ENCODE results near the gene ASGR2. TPM values are rescaled to one million over a fixed set of nuclear protein-coding genes. Genes with fewer than 3 reads are reported as not detected.

ASGR2 gene
- total RNA-seq, 4 donors from 2014 or later = 3.4 to 11.8 (median 6.8) TPM

- DNase-seq (ENCODE audit: low spot score in 2 of 2) = no peak
- H3K4me1 ChIP-seq = no peaks in the 10 kb centered on the region
- no peak overlapping the region for H3K4me3 ChIP-seq
- no peaks in the 10 kb centered on the region for H3K36me3 ChIP-seq
- 80% methylated on average over 10 of the region's 10 CpGs for WGBS
- H3K27ac ChIP-seq = no peak overlapping the region
- TF ChIP-seq POLR2AphosphoS5 (IDR thresholded peaks at IDR 0.05) (no peak), POLR2A (IDR thresholded peaks at IDR 0.05) (no peak), EP300 (IDR thresholded peaks at IDR 0.05) (no peak)
- TF ChIP-seq, protein P1, sequence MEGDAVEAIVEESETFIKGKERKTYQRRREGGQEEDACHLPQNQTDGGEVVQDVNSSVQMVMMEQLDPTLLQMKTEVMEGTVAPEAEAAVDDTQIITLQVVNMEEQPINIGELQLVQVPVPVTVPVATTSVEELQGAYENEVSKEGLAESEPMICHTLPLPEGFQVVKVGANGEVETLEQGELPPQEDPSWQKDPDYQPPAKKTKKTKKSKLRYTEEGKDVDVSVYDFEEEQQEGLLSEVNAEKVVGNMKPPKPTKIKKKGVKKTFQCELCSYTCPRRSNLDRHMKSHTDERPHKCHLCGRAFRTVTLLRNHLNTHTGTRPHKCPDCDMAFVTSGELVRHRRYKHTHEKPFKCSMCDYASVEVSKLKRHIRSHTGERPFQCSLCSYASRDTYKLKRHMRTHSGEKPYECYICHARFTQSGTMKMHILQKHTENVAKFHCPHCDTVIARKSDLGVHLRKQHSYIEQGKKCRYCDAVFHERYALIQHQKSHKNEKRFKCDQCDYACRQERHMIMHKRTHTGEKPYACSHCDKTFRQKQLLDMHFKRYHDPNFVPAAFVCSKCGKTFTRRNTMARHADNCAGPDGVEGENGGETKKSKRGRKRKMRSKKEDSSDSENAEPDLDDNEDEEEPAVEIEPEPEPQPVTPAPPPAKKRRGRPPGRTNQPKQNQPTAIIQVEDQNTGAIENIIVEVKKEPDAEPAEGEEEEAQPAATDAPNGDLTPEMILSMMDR (IDR thresholded peaks at IDR 0.05) = no peak
- peaks cover 22% of the 10 kb centered on the region for H3K27me3 ChIP-seq
- H3K9me3 ChIP-seq = no peaks in the 10 kb centered on the region
Measured at GRCh38 chr17:7109461-7110322, 4.9 kb downstream of the ASGR2 start.

GRCh38 chr17:7108981-7109380, 5.6 kb downstream of the ASGR2 start:
- Histone ChIP-seq H3K4me1 (no peaks in the 10 kb centered on the region), H3K9me3 (no peaks in the 10 kb centered on the region), H3K27me3 (peaks cover 22% of the 10 kb centered on the region), H3K27ac (no peak overlapping the region), H3K4me3 (no peak overlapping the region), H3K36me3 (no peaks in the 10 kb centered on the region)
- DNase-seq (ENCODE audit: low spot score in 2 of 2) = no peak
- TF ChIP-seq, protein P1 (IDR thresholded peaks at IDR 0.05) = no peak
- TF ChIP-seq POLR2A (IDR thresholded peaks at IDR 0.05) (no peak), POLR2AphosphoS5 (IDR thresholded peaks at IDR 0.05) (no peak), EP300 (IDR thresholded peaks at IDR 0.05) (no peak)
- 83% methylated on average over 3 of the region's 9 CpGs for WGBS

- H3K27ac ChIP-seq = no peak overlapping the region
- H3K4me1 ChIP-seq = no peaks in the 10 kb centered on the region
- H3K27me3 ChIP-seq = peaks cover 22% of the 10 kb centered on the region
- H3K36me3 ChIP-seq = no peaks in the 10 kb centered on the region
- H3K4me3 ChIP-seq = no peak overlapping the region
- DNase-seq (ENCODE audit: low spot score in 2 of 2) = no peak
- 94% methylated on average over 10 of the region's 10 CpGs for WGBS
- TF ChIP-seq, protein P1 (IDR thresholded peaks at IDR 0.05) = no peak
- no peak for TF ChIP-seq POLR2AphosphoS5 (IDR thresholded peaks at IDR 0.05)
- TF ChIP-seq EP300 (IDR thresholded peaks at IDR 0.05) = no peak
- no peak for TF ChIP-seq POLR2A (IDR thresholded peaks at IDR 0.05)
- H3K9me3 ChIP-seq = no peaks in the 10 kb centered on the region
Measured at GRCh38 chr17:7108560-7108925, 6.1 kb downstream of the ASGR2 start.

DNA sequence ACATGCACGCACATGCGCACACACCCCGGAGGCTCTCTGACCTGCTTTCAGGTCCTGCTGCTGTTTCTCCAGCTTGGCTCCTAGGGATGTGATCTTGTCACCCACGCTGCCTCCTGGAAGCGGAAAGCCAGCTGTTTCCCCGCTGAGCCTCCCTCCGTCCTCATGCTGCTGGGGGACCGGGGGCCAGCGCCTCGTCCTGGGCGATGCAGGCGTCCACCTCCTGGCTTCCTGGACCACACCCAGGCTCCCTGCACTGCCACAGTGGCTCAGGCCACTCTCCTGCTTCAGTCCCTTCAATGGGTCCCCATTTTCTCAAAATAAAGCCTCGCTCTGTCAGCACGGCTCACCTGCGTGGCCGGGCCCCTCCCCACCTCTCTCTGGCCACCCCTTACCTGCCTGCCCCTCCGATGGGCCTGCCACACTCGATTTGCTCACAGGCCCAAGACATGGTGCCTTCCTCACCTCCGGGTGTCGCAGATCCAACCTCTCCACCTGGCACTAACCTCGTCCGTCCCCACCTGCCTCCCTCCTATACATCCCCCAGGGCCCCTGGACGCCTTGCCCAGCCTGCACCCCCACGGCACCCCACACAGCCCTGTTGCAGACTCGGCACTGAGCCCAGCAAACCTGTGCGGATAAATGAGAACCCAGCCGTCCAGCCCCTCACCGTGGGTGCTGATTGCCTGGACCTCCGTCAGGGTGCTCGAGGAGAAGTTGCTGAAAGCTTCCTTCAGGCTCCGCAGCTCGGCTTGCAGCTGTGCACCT, 6.6 kb downstream of the ASGR2 start:
- no peak overlapping the region for H3K4me3 ChIP-seq
- WGBS = 82% methylated on average over 31 of the region's 32 CpGs
- H3K27me3 ChIP-seq = peaks cover 23% of the 10 kb centered on the region
- H3K36me3 ChIP-seq = no peaks in the 10 kb centered on the region
- no peak for TF ChIP-seq POLR2A (IDR thresholded peaks at IDR 0.05)
- no peak for TF ChIP-seq EP300 (IDR thresholded peaks at IDR 0.05)
- TF ChIP-seq, protein P1 (IDR thresholded peaks at IDR 0.05) = no peak
- no peak for TF ChIP-seq POLR2AphosphoS5 (IDR thresholded peaks at IDR 0.05)
- no peaks in the 10 kb centered on the region for H3K4me1 ChIP-seq
- no peak overlapping the region for H3K27ac ChIP-seq
- H3K9me3 ChIP-seq = no peaks in the 10 kb centered on the region
- no peak for DNase-seq (ENCODE audit: low spot score in 2 of 2)
